GM18505 (cell line): ENCODE measurements around the gene IDH3G.

ENCODE experiments used
- ATAC-seq: cut with Tn5 transposase; IDR thresholded peaks from one replicate; pipeline ENCODE4 v1.9.1; 2021; ENCODE audit not compliant: unreplicated experiment
- POLR2A ChIP-seq: IDR thresholded peaks from 4 replicates; pipeline ENCODE4 v1.6.1; 2011; ENCODE audit warnings: borderline replicate concordance; ENCODE audit not compliant: insufficient read depth, insufficient read length; ENCODE audit errors: extremely low read depth

The IDH3G gene

DNA sequence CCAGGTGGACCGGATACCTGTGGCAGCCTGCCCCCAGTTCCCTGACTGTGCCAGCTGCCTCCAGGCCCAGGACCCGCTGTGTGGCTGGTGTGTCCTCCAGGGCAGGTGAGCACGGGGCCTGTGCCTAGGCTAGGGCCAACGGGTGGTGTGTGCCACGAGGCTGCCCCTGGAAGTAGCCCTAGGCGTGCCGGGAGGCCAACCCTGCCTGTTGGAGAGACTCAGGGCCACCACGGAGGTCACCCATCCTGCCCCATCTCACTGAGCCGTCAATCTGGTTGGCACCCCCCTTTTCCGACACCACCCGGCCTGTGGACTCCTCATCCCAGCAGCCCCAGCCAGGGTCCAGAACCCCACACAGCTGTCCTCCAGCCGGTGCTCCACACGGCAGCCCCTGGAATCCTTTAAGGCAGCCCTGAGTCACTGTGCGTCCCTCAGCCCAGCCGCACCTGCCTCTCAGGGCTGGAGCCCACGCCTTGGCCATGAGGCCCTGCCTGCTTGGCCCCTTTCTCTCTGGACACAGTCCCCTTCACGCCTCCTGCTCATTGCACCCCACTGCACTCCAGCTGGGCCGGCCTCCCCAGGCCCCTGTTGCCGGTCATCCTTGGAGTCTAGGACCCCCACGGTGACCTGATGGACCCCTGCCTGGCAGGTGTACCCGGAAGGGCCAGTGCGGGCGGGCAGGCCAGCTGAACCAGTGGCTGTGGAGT is 24.9 kb downstream of the IDH3G start:
- no peak for ATAC-seq
- no peak for TF ChIP-seq POLR2A

DNA sequence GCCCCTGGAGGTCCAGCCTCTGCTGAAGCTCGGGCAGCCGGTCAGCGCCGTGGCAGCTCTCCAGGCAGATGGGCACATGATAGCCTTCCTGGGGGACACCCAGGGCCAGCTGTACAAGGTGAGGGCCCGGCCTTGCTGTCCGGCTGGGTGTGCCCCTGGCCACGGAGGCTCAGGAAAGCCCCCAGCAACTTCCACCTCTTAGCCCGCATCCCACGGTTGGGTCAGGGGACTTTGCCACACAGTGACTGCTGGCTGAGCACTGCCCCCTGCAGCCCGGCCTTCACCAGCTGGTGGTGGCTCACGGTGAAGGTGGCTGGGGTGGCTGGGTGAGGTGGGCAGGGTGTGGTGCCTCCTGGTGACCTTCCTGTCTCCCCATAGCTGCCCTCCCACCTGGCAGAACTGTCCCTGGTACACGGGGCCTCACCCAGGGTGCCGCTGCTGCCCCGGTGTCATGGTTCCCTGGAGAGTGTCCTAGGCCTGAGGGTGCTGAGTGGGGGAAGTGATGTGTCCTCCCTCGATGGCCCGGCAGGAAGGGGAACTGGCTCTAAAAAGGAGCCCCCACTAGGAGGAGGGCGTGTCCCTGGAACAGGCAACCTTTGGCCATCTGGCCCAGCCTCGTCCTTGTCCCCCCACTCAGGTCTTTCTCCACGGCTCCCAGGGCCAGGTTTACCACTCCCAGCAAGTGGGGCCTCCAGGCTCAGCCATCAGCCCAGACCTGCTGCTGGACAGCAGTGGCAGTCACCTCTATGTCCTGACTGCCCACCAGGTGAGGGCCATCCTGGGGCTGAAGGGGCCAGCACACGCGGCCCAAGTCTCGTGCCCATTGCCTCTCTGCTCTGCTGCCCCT is 25.6 kb downstream of the IDH3G start:
- TF ChIP-seq POLR2A = no peak
- no peak for ATAC-seq

DNA sequence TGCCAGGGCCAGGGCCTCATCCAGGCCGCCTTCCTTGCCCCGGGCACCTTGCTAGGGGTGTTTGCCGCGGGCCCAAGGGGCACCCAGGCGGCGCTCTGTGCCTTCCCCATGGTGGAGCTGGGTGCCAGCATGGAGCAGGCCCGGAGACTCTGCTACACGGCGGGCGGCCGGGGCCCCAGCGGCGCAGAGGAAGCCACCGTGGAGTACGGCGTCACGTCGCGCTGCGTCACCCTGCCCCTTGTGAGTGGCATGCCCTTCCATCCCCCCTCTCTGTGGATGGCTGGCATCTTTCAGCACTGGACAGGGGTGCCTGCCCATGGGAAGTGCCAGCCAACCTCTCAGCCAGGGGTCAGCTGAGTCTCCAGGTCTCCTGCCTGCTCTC is 26.5 kb downstream of the IDH3G start:
- ATAC-seq = no peak
- no peak for TF ChIP-seq POLR2A

DNA sequence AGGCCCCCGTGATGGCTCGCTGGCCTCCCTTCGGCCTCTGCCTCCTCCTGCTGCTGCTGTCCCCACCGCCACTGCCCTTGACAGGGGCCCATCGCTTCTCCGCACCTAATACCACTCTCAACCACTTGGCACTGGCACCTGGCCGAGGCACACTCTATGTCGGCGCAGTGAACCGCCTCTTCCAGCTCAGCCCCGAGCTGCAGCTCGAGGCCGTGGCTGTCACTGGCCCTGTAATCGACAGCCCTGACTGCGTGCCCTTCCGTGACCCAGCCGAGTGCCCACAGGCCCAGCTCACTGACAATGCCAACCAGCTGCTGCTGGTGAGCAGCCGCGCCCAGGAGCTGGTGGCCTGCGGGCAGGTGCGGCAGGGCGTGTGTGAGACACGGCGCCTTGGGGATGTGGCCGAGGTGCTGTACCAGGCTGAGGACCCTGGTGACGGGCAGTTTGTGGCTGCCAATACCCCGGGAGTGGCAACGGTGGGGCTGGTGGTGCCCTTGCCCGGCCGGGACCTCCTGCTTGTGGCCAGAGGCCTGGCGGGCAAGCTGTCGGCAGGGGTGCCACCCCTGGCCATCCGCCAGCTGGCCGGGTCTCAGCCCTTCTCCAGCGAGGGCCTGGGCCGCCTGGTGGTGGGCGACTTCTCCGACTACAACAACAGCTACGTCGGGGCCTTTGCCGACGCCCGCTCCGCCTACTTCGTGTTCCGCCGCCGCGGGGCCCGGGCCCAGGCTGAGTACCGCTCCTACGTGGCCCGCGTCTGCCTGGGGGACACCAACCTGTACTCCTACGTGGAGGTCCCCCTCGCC is 27.1 kb downstream of the IDH3G start:
- no peak for ATAC-seq
- TF ChIP-seq POLR2A = no peak

DNA sequence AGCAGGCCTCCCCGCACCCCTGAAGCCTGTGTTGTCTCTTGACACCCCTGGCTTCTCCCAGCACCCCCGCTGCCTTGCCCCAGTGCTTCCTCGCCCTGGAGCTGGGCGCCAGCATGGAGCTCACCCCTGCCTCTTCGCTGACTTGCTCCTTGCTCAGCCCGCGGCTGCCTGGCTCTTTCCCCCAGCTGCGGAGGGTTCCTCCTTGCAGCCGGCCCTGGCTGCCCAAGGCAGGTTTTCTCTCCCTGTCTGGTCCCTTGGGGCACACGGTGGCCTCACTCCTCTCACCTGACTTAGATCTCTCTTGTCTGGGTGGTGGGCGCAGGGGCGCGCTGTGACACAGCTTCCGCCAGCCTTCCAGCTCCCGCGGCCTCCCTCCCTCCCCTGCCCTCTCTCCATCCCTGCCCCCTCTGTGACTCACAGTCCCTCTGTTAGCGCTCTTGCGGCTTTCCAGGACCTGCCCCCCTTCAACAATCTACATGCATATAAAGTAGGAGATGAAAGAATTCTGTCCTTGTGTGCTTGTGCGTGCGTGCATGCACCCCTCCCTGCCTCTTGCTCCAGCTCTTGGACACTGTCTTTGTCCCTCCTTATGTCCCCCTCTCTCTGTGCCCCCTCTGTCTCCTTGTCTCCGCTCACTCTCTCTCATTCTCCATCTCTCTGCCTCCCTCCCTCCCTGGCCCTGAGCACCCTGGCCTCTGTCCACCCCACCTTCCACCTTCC is 27.9 kb downstream of the IDH3G start:
- no peak for ATAC-seq
- no peak for TF ChIP-seq POLR2A

DNA sequence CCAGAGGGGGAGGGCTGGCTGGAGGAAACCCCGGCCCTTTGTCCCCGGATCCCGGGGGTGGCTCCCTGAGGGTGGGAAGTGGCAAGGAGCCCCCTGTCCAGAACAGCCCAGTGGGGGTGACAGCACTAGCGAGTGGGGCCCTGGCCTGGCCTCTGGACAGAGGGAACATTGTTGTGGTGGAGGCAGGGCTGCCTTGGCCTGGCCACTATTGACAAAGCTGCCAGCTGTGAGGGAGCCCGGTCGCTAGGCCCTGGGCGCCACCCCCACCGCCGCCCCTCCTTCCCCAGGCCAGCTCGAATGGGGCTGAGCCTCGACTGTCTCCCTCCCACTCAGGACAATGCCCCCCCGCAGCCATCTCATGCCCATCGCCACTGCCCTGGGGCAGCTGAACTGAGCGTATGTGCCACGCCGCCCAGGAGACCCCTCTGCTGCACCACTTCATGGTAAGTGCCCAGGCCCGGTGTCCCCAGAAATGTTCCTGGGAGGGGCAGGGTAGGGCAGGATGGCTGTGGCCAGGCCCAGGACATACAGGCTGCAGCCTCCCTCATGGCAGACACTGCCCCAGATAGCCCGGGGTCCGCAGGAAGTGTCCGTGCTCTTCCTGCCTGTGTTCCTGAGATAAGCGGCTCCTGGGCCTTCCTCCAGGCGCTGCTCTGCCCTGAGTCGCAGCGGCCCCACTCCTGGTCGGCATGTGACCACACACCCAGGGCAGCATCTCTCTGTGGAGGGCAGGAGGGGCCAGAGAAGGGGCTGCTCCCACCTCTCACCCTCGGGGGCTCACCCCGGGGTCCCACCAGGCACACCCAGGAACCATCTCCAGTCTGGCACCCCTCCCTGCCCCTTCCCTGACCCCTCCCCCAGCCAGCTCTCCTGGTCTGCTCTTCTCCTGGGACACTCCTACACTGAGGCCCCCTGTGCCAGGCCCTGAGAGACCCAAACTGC is 28.8 kb downstream of the IDH3G start:
- TF ChIP-seq POLR2A = no peak
- ATAC-seq = no peak

DNA sequence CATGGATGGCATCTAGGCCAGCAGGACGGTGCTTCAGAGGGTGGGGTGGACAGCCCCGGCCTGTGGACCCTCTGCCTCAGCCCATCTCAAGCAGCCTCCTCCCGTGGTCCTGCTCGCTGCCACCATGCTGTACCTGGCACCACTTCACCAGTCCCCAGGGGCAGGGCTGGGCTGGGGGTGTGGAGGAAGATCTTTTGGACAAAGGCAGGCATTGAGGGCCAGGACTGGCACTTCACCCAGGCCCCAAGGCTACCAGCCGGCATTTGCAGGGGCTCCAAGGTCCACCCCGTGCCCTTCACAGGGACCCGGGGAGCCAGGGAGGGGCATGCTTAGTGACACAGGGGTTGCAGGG is 29.4 kb downstream of the IDH3G start:
- TF ChIP-seq POLR2A = no peak
- ATAC-seq = no peak

DNA sequence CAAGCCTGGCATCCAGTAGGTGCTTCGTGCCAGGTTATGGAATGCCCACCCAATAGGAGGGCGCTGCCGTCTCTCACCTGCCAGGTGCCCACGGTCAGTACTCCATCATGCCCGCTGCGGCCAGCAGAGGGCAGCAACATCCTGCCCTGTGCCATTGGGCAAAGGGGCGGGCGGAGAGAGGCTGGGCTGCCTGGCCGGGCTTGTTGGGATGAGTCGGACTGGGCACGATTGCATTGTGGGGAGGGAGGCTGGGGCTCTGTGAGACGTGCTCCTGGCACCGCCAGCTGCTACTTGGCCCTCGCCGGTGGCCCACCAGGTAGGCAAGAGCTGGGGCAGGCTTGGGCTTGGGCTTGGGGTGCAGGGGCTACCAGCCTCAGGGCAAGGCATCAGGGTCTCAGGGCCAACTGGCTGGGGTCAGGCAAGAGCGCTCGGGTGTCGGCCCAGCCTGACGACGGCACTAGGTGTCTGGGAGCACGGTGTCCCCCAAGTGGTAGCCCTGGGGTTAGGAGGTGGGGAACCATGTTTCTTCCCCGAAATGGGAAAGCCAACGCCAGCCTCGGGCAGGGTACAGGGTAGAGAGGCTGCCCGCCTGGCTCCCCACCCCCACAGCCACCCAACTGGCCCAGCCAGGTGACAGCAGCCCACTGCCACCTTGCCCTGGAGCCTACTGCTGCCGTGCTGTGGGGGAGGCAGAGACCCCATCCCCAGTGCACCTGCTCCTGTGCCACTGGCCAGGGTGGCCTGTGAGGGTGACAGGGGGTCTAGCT is 30.0 kb downstream of the IDH3G start, which contains the start of gene PLXNB3:
PLXNB3 (plus strand) TSS at position 261 of the 767 bp plus-strand sequence. CDS start 1,287 bp downstream, outside the sequence.
- peak; percentile 76 for ATAC-seq
- no peak for TF ChIP-seq POLR2A

DNA sequence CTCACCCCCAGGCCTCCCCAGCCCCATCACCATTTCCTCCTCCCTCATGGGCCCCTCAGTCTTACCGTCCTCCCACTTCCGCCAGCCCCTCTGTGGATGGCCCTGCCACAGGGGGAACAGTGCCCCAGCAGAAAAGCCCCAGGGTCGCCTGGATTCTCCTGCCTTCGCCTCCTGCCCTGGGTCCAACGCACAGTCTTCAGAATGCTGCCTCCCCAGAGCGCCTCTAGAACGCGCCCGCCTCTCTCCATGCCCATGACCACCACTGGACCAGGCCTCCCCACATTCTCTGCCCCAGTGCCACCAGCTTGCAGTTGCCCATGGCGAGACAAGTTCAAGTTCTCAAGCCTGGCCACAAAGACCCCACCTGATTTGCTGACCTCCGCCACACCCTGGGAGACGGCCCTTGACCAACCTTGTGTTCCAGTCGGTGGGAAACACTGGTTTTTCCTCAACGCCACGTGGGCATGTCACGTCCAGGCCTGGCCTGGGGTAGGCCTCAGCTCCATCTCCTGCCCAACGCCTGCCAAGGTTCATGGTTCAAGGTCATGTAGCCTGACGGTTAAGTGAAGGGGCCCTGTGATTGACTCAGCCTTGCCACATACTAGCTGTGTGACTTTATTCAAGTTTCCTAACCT is 30.8 kb downstream of the IDH3G start:
- TF ChIP-seq POLR2A = no peak

DNA sequence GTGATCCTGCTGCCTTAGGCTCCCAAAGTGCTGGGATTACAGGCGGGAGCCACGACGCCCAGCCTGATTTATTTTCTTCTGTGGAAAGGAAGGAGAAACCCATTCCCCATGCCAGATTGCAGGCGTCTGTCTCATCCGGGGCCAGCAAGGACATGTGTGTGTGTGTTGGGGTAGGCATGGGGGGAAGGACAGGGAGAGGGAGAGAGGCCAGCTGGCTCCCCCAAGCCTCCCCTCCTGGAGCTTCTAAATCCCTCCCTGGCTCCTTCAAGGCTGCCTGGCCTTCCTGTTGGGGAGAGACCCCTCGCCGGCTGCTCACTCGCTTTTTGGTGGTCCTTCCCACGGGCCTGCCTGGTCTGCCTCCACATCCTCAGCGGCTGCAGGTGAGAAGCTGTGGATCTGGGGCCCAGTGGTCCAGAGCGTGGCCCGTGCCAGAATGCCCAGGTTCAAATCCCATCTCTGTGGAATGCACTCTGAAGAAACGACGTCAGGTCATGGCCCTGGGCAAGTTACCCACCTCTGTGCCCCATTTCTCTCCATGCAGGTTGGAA is 31.5 kb downstream of the IDH3G start:
- ATAC-seq = no peak
- TF ChIP-seq POLR2A = no peak

More for the DNA sequence above, 30.8 kb downstream of the IDH3G start:
- no peak for ATAC-seq

DNA sequence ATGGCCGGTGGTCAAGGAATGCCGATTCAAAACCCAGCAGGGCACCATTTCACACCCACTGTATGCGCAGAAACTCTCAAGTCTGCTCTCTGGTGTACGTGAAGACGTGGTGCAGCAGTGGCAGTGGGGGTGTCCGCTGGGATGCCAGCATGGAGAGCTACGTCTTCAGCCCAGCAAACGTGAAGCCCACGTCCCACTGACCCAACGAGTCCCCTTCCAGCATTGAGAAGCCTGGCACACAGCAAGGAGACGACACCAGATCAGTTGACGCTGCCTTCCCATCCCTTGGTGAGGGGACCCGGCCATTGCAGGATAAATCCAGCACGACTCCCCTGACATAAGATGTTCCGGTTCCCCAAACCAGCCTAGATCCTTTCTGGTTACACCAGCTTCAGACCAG is 32.3 kb downstream of the IDH3G start:
- ATAC-seq = no peak
- no peak for TF ChIP-seq POLR2A

DNA sequence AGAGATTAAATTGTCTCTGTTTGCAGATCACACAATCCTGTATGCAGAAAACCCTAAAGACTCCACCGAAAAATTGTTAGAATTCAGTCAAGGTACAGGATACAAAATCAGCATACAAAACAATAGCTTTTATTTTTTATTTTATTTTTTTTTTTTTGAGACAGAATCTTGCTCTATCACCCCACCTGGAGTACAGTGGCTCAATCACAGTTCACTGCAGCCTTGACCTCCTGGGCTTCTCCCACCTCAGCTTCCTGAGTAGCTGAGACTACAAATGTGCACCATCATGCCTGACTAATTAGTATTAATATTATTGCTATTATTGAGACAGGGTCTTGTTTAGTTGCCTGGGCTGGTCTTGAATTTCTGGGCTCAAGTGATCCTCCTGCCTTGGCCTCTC is 39.0 kb downstream of the IDH3G start:
- no peak for ATAC-seq

More for the DNA sequence above, 39.0 kb downstream of the IDH3G start:
- TF ChIP-seq POLR2A = no peak
